ENCODE results near the gene NELFCD.

- TF ChIP-seq EZH2 (IDR thresholded peaks at IDR 0.05; ENCODE audit: insufficient read depth, poor library complexity, severe bottlenecking), result no peak
- TF ChIP-seq EZH2phosphoT487 (IDR thresholded peaks at IDR 0.05; ENCODE audit: insufficient read depth, low read depth), result no peak
Measured at GRCh38 chr20:59042151-59042795, 61.2 kb downstream of the NELFCD start, which contains the start of gene PRELID3B.

Data from GM23248 (cell line).